Skeletal muscle tissue (tissue), 4 donors: ENCODE results near the gene NUP93. TPM values are rescaled to one million over a fixed set of nuclear protein-coding genes. Genes with fewer than 3 reads are reported as not detected.

Source experiments
- H3K27ac ChIP-seq: one replicate; pipeline ENCODE4 v1.7.0; 2013; ENCODE audit warnings: mild to moderate bottlenecking, low read depth, low read length, inconsistent platforms
- H3K27me3 ChIP-seq, 3 donors: one replicate each; pipeline ENCODE4 v1.7.0; 2013; ENCODE audit warnings: low read length in 3 of 3; ENCODE audit not compliant: control insufficient read depth in 3 of 3, insufficient read depth in 3 of 3
- H3K36me3 ChIP-seq, 3 donors: one replicate each; pipeline ENCODE4 v1.7.0; 2013; ENCODE audit warnings: low read length in 3 of 3; ENCODE audit not compliant: control insufficient read depth in 3 of 3, insufficient read depth in 3 of 3
- H3K4me1 ChIP-seq, 3 donors: one replicate each; pipeline ENCODE4 v1.7.0; 2013; ENCODE audit warnings: low read length in 3 of 3, mild to moderate bottlenecking in 3 of 3; ENCODE audit not compliant: control insufficient read depth in 3 of 3, insufficient read depth in 3 of 3
- H3K4me3 ChIP-seq, 3 donors: one replicate each; pipeline ENCODE4 v1.7.0; 2013; ENCODE audit warnings: low read length in 3 of 3
- H3K9ac ChIP-seq, 3 donors: one replicate each; pipeline ENCODE4 v1.7.0; 2013; ENCODE audit warnings: low read length in 3 of 3, mild to moderate bottlenecking in 3 of 3, moderate library complexity in 2 of 3, low read depth in 1 of 3
- H3K9me3 ChIP-seq, 3 donors: one replicate each; pipeline ENCODE4 v1.7.0; 2013; ENCODE audit warnings: low read length in 3 of 3; ENCODE audit not compliant: control insufficient read depth in 3 of 3
- total RNA-seq: library from RNA; depleted of rRNA; stranded (reverse); fragments of >200 nt; gene quantifications from one replicate; pipeline ENCODE4 v1.2.3, GENCODE V29; 2014
- donor health status: Osteomylitis.

The NUP93 gene
- total RNA-seq = 54.8 TPM

- peak within 1 kb of the TSS; percentile 92 to 96 (median 92) for H3K9ac ChIP-seq
- peak within 1 kb of the TSS; percentile 95 to 97 (median 96) for H3K4me3 ChIP-seq
- peak within 1 kb of the TSS; percentile 80 for H3K27ac ChIP-seq
- no peaks in the 10 kb centered on the region for H3K27me3 ChIP-seq
- H3K36me3 ChIP-seq = no peaks in the 10 kb centered on the region
- no peaks in the 10 kb centered on the region for H3K9me3 ChIP-seq
- peaks cover 20 to 22% (median 20%) of the 10 kb centered on the region in 3 donors for H3K4me1 ChIP-seq
Observed at GRCh38 chr16:56729735-56730662, at the start of gene NUP93. NUP93 (plus strand) TSS chr16:56730129; CDS start chr16:56748248, 18,119 bp downstream.

GRCh38 chr16:56681939-56682702, 47.8 kb upstream of the NUP93 start, which contains the start of gene MT1X:
MT1X (plus strand) TSS chr16:56682470; CDS start chr16:56682541, 71 bp downstream.
- Histone ChIP-seq H3K9ac (peak within 1 kb of the TSS; percentile 95 to 99 (median 95)), H3K9me3 (no peaks in the 10 kb centered on the region), H3K27ac (peak within 1 kb of the TSS; percentile 87), H3K4me3 (peak within 1 kb of the TSS; percentile 90 to 97 (median 95)), H3K4me1 (peaks cover 51 to 77% (median 70%) of the 10 kb centered on the region in 3 donors), H3K27me3 (peaks cover 0 to 3% (median 2%) of the 10 kb centered on the region in 3 donors), H3K36me3 (peaks cover 0 to 9% (median 0%) of the 10 kb centered on the region in 3 donors)

GRCh38 chr16:56682703-56683397, 47.1 kb upstream of the NUP93 start:
- Histone ChIP-seq H3K36me3 (peaks cover 0 to 9% (median 0%) of the 10 kb centered on the region in 3 donors), H3K9me3 (no peaks in the 10 kb centered on the region), H3K4me3 (peak overlapping the region; percentile 90 to 97 (median 95)), H3K9ac (peak overlapping the region; percentile 95 to 99 (median 95)), H3K27ac (peak overlapping the region; percentile 87), H3K27me3 (no peaks in the 10 kb centered on the region), H3K4me1 (peaks cover 51 to 77% (median 70%) of the 10 kb centered on the region in 3 donors)

- Histone ChIP-seq H3K27me3 (no peaks in the 10 kb centered on the region), H3K4me3 (peak overlapping the region; percentile 90 to 97 (median 95)), H3K36me3 (peaks cover 0 to 9% (median 0%) of the 10 kb centered on the region in 3 donors), H3K4me1 (peaks cover 51 to 76% (median 70%) of the 10 kb centered on the region in 3 donors), H3K9me3 (no peaks in the 10 kb centered on the region), H3K9ac (peak overlapping the region; percentile 95 to 99 (median 95)), H3K27ac (peak overlapping the region; percentile 87)
Observed at GRCh38 chr16:56683424-56684172, 46.3 kb upstream of the NUP93 start.

GRCh38 chr16:56684256-56684925, 45.5 kb upstream of the NUP93 start:
- peak overlapping the region; percentile 90 to 97 (median 95) for H3K4me3 ChIP-seq
- H3K27ac ChIP-seq = peak overlapping the region; percentile 81
- peaks cover 0 to 9% (median 0%) of the 10 kb centered on the region in 3 donors for H3K36me3 ChIP-seq
- H3K9ac ChIP-seq = peak overlapping the region; percentile 95 to 99 (median 95)
- H3K27me3 ChIP-seq = no peaks in the 10 kb centered on the region
- H3K4me1 ChIP-seq = peaks cover 49 to 68% (median 63%) of the 10 kb centered on the region in 3 donors
- H3K9me3 ChIP-seq = no peaks in the 10 kb centered on the region

- Histone ChIP-seq H3K27me3 (no peaks in the 10 kb centered on the region), H3K4me1 (peaks cover 43 to 62% (median 57%) of the 10 kb centered on the region in 3 donors)
Observed at GRCh38 chr16:56684926-56685590, 44.9 kb upstream of the NUP93 start.

GRCh38 chr16:56686758-56687157, 43.2 kb upstream of the NUP93 start:
- H3K36me3 ChIP-seq = peaks cover 0 to 9% (median 0%) of the 10 kb centered on the region in 3 donors
- no peak overlapping the region for H3K4me3 ChIP-seq
- no peaks in the 10 kb centered on the region for H3K27me3 ChIP-seq
- H3K4me1 ChIP-seq = peaks cover 40 to 47% (median 45%) of the 10 kb centered on the region in 3 donors
- H3K9ac ChIP-seq = no peak overlapping the region
- no peaks in the 10 kb centered on the region for H3K9me3 ChIP-seq
- H3K27ac ChIP-seq = no peak overlapping the region

More at GRCh38 chr16:56684926-56685590, 44.9 kb upstream of the NUP93 start:
- H3K36me3 ChIP-seq = peaks cover 0 to 9% (median 0%) of the 10 kb centered on the region in 3 donors
- peak overlapping the region; percentile 81 for H3K27ac ChIP-seq
- peak overlapping the region; percentile 95 to 99 (median 95) for H3K9ac ChIP-seq
- H3K4me3 ChIP-seq = peak overlapping the region in 2 of 3 donors; percentile 95 to 97
- H3K9me3 ChIP-seq = no peaks in the 10 kb centered on the region

GRCh38 chr16:56688762-56689161, 41.2 kb upstream of the NUP93 start:
- Histone ChIP-seq H3K9me3 (no peaks in the 10 kb centered on the region), H3K4me3 (no peak overlapping the region), H3K4me1 (peaks cover 27 to 44% (median 33%) of the 10 kb centered on the region in 3 donors), H3K9ac (no peak overlapping the region), H3K36me3 (no peaks in the 10 kb centered on the region), H3K27ac (no peak overlapping the region), H3K27me3 (no peaks in the 10 kb centered on the region)
